ENCODE measurements around the gene SMAD9. TPM values are rescaled to one million over a fixed set of nuclear protein-coding genes. Genes with fewer than 3 reads are reported as not detected.

SMAD9 gene
- total and polyA plus RNA-seq, 2 of the 13 experiments (the other 11 are each of a cell fraction or from before 2014, with no cell fraction given): 4.2 to 7.7 TPM

DNA sequence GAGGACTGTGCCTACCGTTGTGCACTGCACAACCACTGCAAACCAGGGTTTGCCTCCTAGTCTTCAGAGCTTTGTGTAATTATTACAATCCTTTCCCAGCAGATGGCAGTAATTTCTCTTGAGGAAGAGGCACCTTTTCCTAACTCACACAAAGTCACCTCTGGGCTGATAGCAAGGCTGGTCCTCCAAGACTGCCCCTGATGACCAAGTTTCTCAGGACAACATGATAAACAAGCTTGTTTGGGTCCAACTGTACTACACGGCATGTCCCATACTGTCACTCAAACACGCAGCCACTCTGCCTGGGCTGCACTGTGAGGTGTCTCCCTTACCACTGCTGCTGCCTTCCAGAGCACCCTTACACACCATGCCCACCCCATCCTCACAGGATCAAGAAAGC is 61.7 kb downstream of the SMAD9 start:
- Histone ChIP-seq H4K20me1 (ENCODE audit: insufficient read depth, low read length) (no peaks in the 10 kb centered on the region), H3K27ac (ENCODE audit: extremely low read length, insufficient read depth, low read length) (no peak overlapping the region), H3K9me3 (ENCODE audit: low read length) (no peaks in the 10 kb centered on the region), H2AFZ (ENCODE audit: low read length) (no peak overlapping the region), H3K36me3 (replicated peaks in 1 of 2; ENCODE audit: control insufficient read depth in 1 of 2, insufficient read depth in 2 of 2, low read length in 2 of 2) (peaks cover 2 to 8% of the 10 kb centered on the region in 2 experiments; a peak in 4 of 5 replicates), H3K79me2 (ENCODE audit: insufficient read depth, low read length) (no peaks in the 10 kb centered on the region), H3K4me2 (ENCODE audit: low read depth, low read length) (no peak overlapping the region), H3K27me3 (ENCODE audit: control insufficient read depth in 1 of 2, insufficient read depth in 2 of 2, low read length in 2 of 2) (no peaks in the 10 kb centered on the region), H3K4me3 (replicated peaks in 1 of 3; ENCODE audit: insufficient read depth in 1 of 3, low read depth in 2 of 3, low read length in 3 of 3) (no peak overlapping the region), H3K9ac (ENCODE audit: insufficient read depth, low read depth, low read length) (no peak overlapping the region), H3K4me1 (ENCODE audit: insufficient read depth, low read length) (peaks cover 11% of the 10 kb centered on the region)
- DNase-seq (ENCODE audit: low spot score) (peak; percentile 69), FAIRE-seq (peak; percentile 94), ATAC-seq (peak; percentile 95)
- ChIA-PET CTCF (ENCODE audit: low intra/inter-chr PET ratio, low total read pairs) (interaction anchor here (3.5 kb wide), 1 partner anchor 123 kb away, joined by 39 read pairs; no protein-coding TSS in a partner anchor), POLR2A (interaction anchor here (1.0 kb wide), 1 partner anchor 123 kb away, joined by 3 read pairs; no protein-coding TSS in a partner anchor)
- BruUV-seq (replicated peaks): no TSS peak
- in situ Hi-C loops (cut with HindIII; ENCODE audit: extremely low pct_ligation_motif_present, low pct_unique_long_range_greater_than_20kb) (loop anchor here (5.0 kb wide), 1 partner anchor 124 kb away; no protein-coding TSS in a partner anchor), intact Hi-C loops (cut with micrococcal nuclease; ENCODE audit: unreplicated experiment) (loop anchor here (1.0 kb wide), 2 partner anchors 61 to 123 kb away; no protein-coding TSS in a partner anchor)
- WGBS (ENCODE audit: low lambda C conversion rate): 45% methylated on average over 3 of the region's 3 CpGs
- TF ChIP-seq ATRX (CRISPR knock-in tag; IDR thresholded peaks at IDR 0.05; ENCODE audit: borderline replicate concordance) (no peak), STAG1 (CRISPR knock-in tag; IDR thresholded peaks at IDR 0.05) (peak; percentile 83), ZNF577 (CRISPR knock-in tag; IDR thresholded peaks at IDR 0.05; ENCODE audit: borderline replicate concordance, low read depth) (no peak), MED8 (CRISPR knock-in tag; IDR thresholded peaks at IDR 0.05; ENCODE audit: insufficient replicate concordance) (no peak), NFIB (CRISPR knock-in tag; IDR thresholded peaks at IDR 0.05; ENCODE audit: borderline replicate concordance) (no peak), SMC3 (IDR thresholded peaks at IDR 0.05; ENCODE audit: low read length) (peak; percentile 92), TARDBP (CRISPR knock-in tag; IDR thresholded peaks at IDR 0.05) (no peak), ZBTB1 (CRISPR knock-in tag; IDR thresholded peaks at IDR 0.05; ENCODE audit: borderline replicate concordance) (no peak), HNRNPK (IDR thresholded peaks at IDR 0.05; ENCODE audit: low read depth, low read length, poor library complexity, severe bottlenecking) (no peak), RXRB (CRISPR knock-in tag; IDR thresholded peaks at IDR 0.05; ENCODE audit: borderline replicate concordance) (peak; percentile 32; the same call in 1 of the 2 replicates), MIXL1 (CRISPR knock-in tag; IDR thresholded peaks at IDR 0.05) (0 out of 2 replicates have a peak, but pooled peaks have one; percentile 23), RFXANK (CRISPR knock-in tag; IDR thresholded peaks at IDR 0.05) (no peak)
- TF ChIP-seq, protein P1, sequence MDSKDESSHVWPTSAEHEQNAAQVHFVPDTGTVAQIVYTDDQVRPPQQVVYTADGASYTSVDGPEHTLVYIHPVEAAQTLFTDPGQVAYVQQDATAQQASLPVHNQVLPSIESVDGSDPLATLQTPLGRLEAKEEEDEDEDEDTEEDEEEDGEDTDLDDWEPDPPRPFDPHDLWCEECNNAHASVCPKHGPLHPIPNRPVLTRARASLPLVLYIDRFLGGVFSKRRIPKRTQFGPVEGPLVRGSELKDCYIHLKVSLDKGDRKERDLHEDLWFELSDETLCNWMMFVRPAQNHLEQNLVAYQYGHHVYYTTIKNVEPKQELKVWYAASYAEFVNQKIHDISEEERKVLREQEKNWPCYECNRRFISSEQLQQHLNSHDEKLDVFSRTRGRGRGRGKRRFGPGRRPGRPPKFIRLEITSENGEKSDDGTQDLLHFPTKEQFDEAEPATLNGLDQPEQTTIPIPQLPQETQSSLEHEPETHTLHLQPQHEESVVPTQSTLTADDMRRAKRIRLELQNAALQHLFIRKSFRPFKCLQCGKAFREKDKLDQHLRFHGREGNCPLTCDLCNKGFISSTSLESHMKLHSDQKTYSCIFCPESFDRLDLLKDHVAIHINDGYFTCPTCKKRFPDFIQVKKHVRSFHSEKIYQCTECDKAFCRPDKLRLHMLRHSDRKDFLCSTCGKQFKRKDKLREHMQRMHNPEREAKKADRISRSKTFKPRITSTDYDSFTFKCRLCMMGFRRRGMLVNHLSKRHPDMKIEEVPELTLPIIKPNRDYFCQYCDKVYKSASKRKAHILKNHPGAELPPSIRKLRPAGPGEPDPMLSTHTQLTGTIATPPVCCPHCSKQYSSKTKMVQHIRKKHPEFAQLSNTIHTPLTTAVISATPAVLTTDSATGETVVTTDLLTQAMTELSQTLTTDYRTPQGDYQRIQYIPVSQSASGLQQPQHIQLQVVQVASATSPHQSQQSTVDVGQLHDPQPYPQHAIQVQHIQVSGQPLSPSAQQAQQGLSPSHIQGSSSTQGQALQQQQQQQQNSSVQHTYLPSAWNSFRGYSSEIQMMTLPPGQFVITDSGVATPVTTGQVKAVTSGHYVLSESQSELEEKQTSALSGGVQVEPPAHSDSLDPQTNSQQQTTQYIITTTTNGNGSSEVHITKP (CRISPR knock-in tag; IDR thresholded peaks at IDR 0.05; ENCODE audit: low read depth): no peak
- TF ChIP-seq, protein P2, sequence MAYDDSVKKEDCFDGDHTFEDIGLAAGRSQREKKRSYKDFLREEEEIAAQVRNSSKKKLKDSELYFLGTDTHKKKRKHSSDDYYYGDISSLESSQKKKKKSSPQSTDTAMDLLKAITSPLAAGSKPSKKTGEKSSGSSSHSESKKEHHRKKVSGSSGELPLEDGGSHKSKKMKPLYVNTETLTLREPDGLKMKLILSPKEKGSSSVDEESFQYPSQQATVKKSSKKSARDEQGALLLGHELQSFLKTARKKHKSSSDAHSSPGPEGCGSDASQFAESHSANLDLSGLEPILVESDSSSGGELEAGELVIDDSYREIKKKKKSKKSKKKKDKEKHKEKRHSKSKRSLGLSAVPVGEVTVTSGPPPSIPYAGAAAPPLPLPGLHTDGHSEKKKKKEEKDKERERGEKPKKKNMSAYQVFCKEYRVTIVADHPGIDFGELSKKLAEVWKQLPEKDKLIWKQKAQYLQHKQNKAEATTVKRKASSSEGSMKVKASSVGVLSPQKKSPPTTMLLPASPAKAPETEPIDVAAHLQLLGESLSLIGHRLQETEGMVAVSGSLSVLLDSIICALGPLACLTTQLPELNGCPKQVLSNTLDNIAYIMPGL (CRISPR knock-in tag; IDR thresholded peaks at IDR 0.05; ENCODE audit: borderline replicate concordance in 1 of 2, low read depth in 1 of 2): 0 out of 4 replicates have a peak, but pooled peaks of 1 of the 2 experiments have one; percentile 18
- TF ChIP-seq, protein P3, sequence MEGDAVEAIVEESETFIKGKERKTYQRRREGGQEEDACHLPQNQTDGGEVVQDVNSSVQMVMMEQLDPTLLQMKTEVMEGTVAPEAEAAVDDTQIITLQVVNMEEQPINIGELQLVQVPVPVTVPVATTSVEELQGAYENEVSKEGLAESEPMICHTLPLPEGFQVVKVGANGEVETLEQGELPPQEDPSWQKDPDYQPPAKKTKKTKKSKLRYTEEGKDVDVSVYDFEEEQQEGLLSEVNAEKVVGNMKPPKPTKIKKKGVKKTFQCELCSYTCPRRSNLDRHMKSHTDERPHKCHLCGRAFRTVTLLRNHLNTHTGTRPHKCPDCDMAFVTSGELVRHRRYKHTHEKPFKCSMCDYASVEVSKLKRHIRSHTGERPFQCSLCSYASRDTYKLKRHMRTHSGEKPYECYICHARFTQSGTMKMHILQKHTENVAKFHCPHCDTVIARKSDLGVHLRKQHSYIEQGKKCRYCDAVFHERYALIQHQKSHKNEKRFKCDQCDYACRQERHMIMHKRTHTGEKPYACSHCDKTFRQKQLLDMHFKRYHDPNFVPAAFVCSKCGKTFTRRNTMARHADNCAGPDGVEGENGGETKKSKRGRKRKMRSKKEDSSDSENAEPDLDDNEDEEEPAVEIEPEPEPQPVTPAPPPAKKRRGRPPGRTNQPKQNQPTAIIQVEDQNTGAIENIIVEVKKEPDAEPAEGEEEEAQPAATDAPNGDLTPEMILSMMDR (CRISPR knock-in tag; IDR thresholded peaks at IDR 0.05): peak; percentile 82

Measured in HepG2 (cell line).